ACC112 (cell line): ENCODE results near the gene GRIK5.
A peak's percentile ranks its signal among the peaks of the same experiment; 100 is the strongest.

Source experiments
- H2AFZ ChIP-seq: fragments of 200-600 bp; sonication (generic); one replicate; pipeline ENCODE4 v1.6.0; 2017; ENCODE audit warnings: antibody characterized with exemption, low read length; ENCODE audit not compliant: unreplicated experiment
- H3K27ac ChIP-seq: fragments of 200-600 bp; sonication (generic); 2 replicates; pipeline ENCODE4 v1.5.1; 2014; ENCODE audit warnings: low read depth, mild to moderate bottlenecking, antibody characterized with exemption, low read length, moderate library complexity
- H3K27me3 ChIP-seq: fragments of 200-600 bp; sonication (generic); 2 replicates; pipeline ENCODE4 v1.6.1; 2014; ENCODE audit warnings: mild to moderate bottlenecking, antibody characterized with exemption, low read length, moderate library complexity, mixed read lengths; ENCODE audit not compliant: insufficient read depth
- H3K36me3 ChIP-seq: fragments of 200-600 bp; sonication (generic); 2 replicates; pipeline ENCODE4 v1.6.1; 2016; ENCODE audit warnings: mild to moderate bottlenecking, antibody characterized with exemption, low read length, moderate library complexity, mixed read lengths; ENCODE audit not compliant: insufficient read depth
- H3K4me1 ChIP-seq: fragments of 200-600 bp; sonication (generic); one replicate; pipeline ENCODE4 v1.6.1; 2016; ENCODE audit warnings: low read length, mixed read lengths; ENCODE audit not compliant: insufficient read depth, unreplicated experiment, control insufficient read depth
- H3K4me3 ChIP-seq: fragments of 200-600 bp; sonication (generic); 2 replicates; pipeline ENCODE4 v1.5.1; 2014; ENCODE audit warnings: mild to moderate bottlenecking, low read depth, low read length
- H3K79me2 ChIP-seq: fragments of 200-600 bp; sonication (generic); one replicate; pipeline ENCODE4 v1.6.0; 2016; ENCODE audit warnings: low read length; ENCODE audit not compliant: control insufficient read depth, unreplicated experiment, insufficient read depth

The GRIK5 gene

DNA sequence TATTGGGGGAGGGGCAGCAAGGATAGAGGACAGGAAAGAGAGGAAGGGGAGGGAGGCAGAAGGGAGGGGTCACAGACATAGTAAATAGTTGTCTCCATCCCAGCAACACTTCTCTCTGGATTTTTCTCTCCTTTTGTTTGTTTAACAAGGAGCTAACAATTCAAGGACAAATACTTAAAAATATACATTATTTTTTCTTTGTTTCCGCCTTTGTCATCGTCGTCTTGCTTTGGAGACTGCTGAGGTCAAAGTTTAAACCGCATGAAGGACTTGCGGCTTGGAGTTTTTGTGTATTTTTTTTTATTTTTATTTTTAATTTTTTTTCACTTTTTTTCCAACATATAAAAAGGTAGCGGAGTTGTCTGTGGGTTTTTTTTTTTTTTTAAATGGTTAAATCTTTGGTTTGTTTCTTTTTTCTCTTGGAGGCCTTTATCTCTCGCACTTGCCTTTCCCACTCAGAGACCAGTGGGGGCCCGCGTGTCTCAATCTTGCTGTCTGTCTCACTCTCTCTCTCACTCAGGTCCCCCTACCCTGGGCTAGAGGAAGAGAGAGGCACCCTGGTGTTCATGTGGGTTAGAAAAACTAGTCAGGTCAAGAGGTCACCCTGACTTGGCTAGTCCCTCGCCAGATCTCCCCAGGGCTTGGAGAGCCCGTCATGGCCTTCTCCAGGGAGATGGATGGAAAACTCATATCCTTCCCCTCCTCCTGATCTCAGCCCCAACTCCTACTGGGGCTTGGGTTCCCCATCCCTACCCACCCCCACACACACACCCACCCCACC, 17.0 kb upstream of the GRIK5 start:
- H2AFZ ChIP-seq: no peak overlapping the region
- H3K4me1 ChIP-seq: peaks cover 20% of the 10 kb centered on the region
- no peaks in the 10 kb centered on the region for H3K36me3 ChIP-seq
- H3K27me3 ChIP-seq: no peaks in the 10 kb centered on the region
- H3K79me2 ChIP-seq: no peaks in the 10 kb centered on the region
- no peak overlapping the region for H3K4me3 ChIP-seq
- no peak overlapping the region for H3K27ac ChIP-seq

DNA sequence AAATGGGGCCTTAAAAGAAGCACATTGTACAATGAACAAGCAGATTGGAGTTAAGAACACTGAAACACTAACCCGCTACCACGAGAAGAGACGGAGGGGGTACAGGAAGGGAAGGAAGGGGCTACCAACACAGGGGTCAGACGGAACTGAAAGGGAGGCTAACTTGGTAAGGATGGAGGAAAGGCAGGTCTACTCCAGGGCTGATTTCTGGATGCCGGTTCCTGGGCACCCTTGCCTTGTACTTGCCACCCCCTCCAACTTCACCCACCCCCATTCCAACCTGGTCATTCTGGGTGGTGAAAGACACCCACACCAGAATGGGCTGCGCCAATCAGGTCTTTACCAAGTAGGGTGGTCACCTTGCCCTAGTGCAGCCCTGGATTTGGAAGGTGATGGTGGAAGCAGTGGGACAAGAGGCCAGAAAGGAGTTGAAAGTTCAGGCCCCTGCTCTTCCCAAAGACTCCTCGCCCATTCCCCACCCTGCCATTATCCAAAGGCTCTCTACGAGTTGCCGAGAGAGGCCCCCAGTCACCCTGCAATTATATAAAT, 16.3 kb upstream of the GRIK5 start:
- no peak overlapping the region for H2AFZ ChIP-seq
- H3K4me3 ChIP-seq: no peak overlapping the region
- H3K4me1 ChIP-seq: peaks cover 14% of the 10 kb centered on the region
- H3K79me2 ChIP-seq: no peaks in the 10 kb centered on the region
- no peak overlapping the region for H3K27ac ChIP-seq
- H3K27me3 ChIP-seq: no peaks in the 10 kb centered on the region
- no peaks in the 10 kb centered on the region for H3K36me3 ChIP-seq

DNA sequence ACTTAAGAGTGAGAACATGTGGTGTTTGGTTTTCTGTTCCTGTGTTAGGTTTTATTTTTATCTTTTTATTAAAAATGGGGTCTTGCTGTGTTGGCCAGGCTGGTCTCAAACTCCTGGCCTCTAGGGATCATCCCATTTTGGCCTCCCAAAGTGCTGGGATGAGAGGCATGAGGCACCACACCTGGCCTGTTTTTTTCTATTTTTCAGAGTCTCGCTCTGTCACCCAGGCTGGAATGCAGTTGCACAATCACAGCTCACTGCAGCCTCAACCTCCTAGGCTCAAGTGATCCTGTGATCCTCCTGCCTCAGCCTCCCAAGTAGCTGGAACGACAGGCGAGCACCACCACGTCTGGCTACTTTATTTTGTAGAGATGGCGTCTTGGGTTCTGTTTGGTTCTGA, 13.5 kb upstream of the GRIK5 start:
- Histone ChIP-seq H3K79me2 (peaks cover 10% of the 10 kb centered on the region), H3K36me3 (no peaks in the 10 kb centered on the region; the same call in 1 of the 2 replicates), H3K27me3 (no peaks in the 10 kb centered on the region), H3K4me3 (no peak overlapping the region), H3K4me1 (peaks cover 18% of the 10 kb centered on the region), H3K27ac (no peak overlapping the region), H2AFZ (no peak overlapping the region)

DNA sequence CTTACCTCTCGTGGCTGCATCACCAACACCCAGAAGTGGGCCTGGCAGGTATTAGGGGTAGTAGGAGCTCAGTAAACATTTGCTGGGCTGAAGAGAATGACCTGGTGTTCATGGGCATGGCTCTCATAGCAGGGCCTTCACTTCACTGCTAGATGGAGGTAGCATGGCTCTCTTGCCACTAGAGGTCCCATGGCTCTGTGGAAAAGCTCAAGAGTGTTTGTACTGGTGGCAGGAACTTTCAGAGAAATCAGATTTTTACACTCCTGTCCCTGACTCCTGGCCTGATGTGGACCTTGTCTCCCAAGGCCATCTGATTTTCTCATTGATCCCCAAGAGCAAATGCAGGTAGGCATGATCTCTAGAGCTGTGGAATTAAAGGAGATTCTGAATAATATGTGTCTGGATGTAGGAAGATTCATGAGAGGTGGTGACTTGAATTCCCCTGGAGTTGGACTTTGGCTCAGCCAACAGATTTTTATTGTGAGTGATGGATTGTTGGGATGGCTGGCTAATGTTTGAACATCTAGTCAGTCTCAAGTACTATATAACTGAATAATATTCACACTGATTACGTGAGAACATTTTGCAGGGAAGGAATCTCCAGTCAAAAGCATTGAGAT, 11.7 kb upstream of the GRIK5 start:
- peaks cover 28% of the 10 kb centered on the region for H3K79me2 ChIP-seq
- no peak overlapping the region for H3K27ac ChIP-seq
- H3K36me3 ChIP-seq: no peaks in the 10 kb centered on the region; the same call in 1 of the 2 replicates
- no peak overlapping the region for H3K4me3 ChIP-seq
- no peaks in the 10 kb centered on the region for H3K27me3 ChIP-seq
- peaks cover 20% of the 10 kb centered on the region for H3K4me1 ChIP-seq
- no peak overlapping the region for H2AFZ ChIP-seq

DNA sequence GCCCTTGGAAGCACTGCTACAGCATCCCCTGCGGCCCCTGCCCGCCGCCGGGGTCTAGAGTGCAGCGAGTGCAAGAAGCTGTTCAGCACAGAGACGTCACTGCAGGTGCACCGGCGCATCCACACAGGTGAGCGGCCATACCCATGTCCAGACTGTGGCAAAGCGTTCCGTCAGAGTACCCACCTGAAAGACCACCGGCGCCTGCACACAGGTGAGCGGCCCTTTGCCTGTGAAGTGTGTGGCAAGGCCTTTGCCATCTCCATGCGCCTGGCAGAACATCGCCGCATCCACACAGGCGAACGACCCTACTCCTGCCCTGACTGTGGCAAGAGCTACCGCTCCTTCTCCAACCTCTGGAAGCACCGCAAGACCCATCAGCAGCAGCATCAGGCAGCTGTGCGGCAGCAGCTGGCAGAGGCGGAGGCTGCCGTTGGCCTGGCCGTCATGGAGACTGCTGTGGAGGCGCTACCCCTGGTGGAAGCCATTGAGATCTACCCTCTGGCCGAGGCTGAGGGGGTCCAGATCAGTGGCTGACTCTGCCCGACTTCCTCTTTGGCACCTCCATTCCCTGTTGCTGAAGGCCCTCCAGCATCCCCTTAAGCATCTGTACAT, 10.9 kb upstream of the GRIK5 start:
- Histone ChIP-seq H3K79me2 (peaks cover 36% of the 10 kb centered on the region), H2AFZ (no peak overlapping the region), H3K36me3 (no peaks in the 10 kb centered on the region; the same call in 1 of the 2 replicates), H3K4me3 (no peak overlapping the region), H3K27me3 (no peaks in the 10 kb centered on the region), H3K4me1 (peaks cover 20% of the 10 kb centered on the region), H3K27ac (no peak overlapping the region)

DNA sequence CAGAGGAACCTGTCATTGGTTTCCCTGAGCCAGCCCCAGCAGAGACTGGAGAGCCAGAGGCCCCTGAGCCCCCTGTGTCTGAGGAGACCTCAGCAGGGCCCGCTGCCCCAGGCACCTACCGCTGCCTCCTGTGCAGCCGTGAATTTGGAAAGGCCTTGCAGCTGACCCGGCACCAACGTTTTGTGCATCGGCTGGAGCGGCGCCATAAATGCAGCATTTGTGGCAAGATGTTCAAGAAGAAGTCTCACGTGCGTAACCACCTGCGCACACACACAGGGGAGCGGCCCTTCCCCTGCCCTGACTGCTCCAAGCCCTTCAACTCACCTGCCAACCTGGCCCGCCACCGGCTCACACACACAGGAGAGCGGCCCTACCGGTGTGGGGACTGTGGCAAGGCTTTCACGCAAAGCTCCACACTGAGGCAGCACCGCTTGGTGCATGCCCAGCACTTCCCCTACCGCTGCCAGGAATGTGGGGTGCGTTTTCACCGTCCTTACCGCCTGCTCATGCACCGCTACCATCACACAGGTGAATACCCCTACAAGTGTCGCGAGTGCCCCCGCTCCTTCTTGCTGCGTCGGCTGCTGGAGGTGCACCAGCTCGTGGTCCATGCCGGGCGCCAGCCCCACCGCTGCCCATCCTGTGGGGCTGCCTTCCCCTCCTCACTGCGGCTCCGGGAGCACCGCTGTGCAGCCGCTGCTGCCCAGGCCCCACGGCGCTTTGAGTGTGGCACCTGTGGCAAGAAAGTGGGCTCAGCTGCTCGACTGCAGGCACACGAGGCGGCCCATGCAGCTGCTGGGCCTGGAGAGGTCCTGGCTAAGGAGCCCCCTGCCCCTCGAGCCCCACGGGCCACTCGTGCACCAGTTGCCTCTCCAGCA, 10.1 kb upstream of the GRIK5 start:
- no peaks in the 10 kb centered on the region; the same call in 1 of the 2 replicates for H3K36me3 ChIP-seq
- no peak overlapping the region for H3K4me3 ChIP-seq
- H2AFZ ChIP-seq: no peak overlapping the region
- H3K27me3 ChIP-seq: no peaks in the 10 kb centered on the region
- H3K27ac ChIP-seq: no peak overlapping the region
- peaks cover 20% of the 10 kb centered on the region for H3K4me1 ChIP-seq
- peaks cover 36% of the 10 kb centered on the region for H3K79me2 ChIP-seq

DNA sequence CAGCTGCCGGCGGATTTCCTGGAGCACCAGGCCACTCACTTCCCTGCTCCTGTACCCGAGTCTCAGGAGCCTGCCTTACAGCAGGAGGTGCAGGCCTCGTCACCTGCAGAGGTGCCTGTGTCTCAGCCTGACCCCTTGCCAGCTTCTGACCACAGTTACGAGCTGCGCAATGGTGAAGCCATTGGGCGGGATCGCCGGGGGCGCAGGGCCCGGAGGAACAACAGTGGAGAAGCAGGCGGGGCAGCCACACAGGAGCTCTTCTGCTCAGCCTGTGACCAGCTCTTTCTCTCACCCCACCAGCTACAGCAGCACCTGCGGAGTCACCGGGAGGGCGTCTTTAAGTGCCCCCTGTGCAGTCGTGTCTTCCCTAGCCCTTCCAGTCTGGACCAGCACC, 9.3 kb upstream of the GRIK5 start:
- Histone ChIP-seq H3K79me2 (peaks cover 36% of the 10 kb centered on the region), H3K27ac (no peak overlapping the region), H3K4me1 (peaks cover 20% of the 10 kb centered on the region), H3K36me3 (no peaks in the 10 kb centered on the region; the same call in 1 of the 2 replicates), H3K27me3 (no peaks in the 10 kb centered on the region), H3K4me3 (no peak overlapping the region), H2AFZ (no peak overlapping the region)

DNA sequence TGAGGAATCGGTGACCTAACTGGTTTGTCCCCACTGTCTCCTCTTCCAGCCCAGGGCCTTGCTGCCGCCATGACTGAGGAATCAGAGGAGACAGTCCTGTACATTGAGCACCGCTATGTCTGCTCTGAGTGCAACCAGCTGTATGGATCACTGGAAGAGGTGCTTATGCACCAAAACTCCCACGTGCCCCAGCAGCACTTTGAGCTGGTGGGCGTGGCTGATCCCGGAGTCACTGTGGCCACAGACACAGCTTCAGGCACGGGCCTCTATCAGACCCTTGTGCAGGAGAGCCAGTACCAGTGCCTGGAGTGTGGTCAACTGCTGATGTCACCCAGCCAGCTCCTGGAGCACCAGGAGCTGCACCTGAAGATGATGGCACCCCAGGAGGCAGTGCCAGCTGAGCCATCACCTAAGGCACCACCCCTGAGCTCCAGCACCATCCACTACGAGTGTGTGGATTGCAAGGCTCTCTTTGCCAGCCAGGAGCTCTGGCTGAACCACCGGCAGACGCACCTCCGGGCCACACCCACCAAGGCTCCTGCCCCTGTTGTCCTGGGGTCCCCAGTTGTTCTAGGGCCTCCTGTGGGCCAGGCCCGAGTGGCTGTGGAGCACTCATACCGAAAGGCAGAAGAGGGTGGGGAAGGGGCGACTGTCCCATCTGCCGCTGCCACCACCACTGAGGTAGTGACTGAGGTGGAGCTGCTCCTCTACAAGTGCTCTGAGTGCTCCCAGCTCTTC, 8.7 kb upstream of the GRIK5 start:
- Histone ChIP-seq H3K79me2 (peaks cover 36% of the 10 kb centered on the region), H2AFZ (no peak overlapping the region), H3K27ac (no peak overlapping the region), H3K4me3 (no peak overlapping the region), H3K4me1 (peaks cover 20% of the 10 kb centered on the region), H3K36me3 (no peaks in the 10 kb centered on the region; the same call in 1 of the 2 replicates), H3K27me3 (no peaks in the 10 kb centered on the region)

DNA sequence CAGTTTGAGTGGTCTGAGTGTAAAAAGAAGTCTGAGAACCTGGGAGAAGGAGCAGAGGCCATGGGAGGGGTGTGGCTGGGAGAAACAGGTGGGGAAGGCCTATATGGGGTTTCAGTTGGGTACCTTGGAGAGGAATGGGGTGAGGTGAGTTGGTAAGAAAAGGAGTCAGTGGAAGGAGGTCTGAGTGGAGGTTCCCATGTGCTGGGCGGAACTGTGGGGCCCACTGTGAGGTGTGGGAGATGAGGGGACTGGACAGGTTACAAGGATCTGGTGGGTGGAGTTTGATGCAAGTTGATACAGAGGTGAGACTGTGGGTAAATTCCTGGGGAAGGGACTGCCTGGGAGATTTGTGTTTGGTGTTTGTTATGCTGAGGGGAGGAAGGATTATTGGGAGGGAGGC, 8.1 kb upstream of the GRIK5 start:
- Histone ChIP-seq H3K4me3 (peak overlapping the region; percentile 98), H3K79me2 (peaks cover 36% of the 10 kb centered on the region), H2AFZ (no peak overlapping the region), H3K27ac (no peak overlapping the region), H3K36me3 (no peaks in the 10 kb centered on the region; the same call in 1 of the 2 replicates), H3K4me1 (peaks cover 20% of the 10 kb centered on the region), H3K27me3 (no peaks in the 10 kb centered on the region)
